ENCODE results near the gene CDC42BPB. TPM values are rescaled to one million over a fixed set of nuclear protein-coding genes. Genes with fewer than 3 reads are reported as not detected.
A peak's percentile ranks its signal among the peaks of the same experiment; 100 is the strongest.

Gene CDC42BPB
- polyA plus RNA-seq, 1 of the 3 experiments (the other 2 are of a cell fraction) = 61.6 TPM

GRCh38 chr14:102957222-102957621 lies 100.1 kb downstream of the CDC42BPB start:
- H2AFZ ChIP-seq (ENCODE audit: low read depth) = no peak overlapping the region
- H3K9ac ChIP-seq = no peak overlapping the region
- H3K4me3 ChIP-seq (ENCODE audit: low read depth in 2 of 2, low read length in 1 of 2) = no peak overlapping the region
- peaks cover 3% of the 10 kb centered on the region for H3F3A ChIP-seq (replicated peaks; ENCODE audit: insufficient read depth)
- ChIA-PET CTCF (interaction anchor here (1.0 to 1.2 kb wide), 2 partner anchors 12 to 262 kb away, joined by 3 to 5 read pairs; no protein-coding TSS in a partner anchor), POLR2A (no interaction called here)
- H3K4me2 ChIP-seq = no peak overlapping the region
- no peaks in the 10 kb centered on the region for H4K20me1 ChIP-seq (ENCODE audit: insufficient read depth)
- 85% methylated on average over 10 of the region's 10 CpGs for WGBS (ENCODE audit: low lambda C conversion rate)
- no peaks in the 10 kb centered on the region for H3K27me3 ChIP-seq (ENCODE audit: insufficient read depth)
- DNase-seq = peak; percentile 53
- no peak overlapping the region for H3K27ac ChIP-seq (ENCODE audit: low read depth in 2 of 2, low read length in 1 of 2)
- TF ChIP-seq GATA2 (CRISPR knock-in tag; IDR thresholded peaks at IDR 0.05) = peak; percentile 58
- TF ChIP-seq TAF1 (IDR thresholded peaks at IDR 0.05; ENCODE audit: borderline replicate concordance, low read depth, low read length) = no peak
- no peak for TF ChIP-seq MAX (IDR thresholded peaks at IDR 0.05; ENCODE audit: low read depth)
- no peak for TF ChIP-seq ZBTB33 (IDR thresholded peaks at IDR 0.05; ENCODE audit: borderline replicate concordance, low read depth)
- no peaks in the 10 kb centered on the region for H3K9me3 ChIP-seq
- no peaks in the 10 kb centered on the region for H3K9me2 ChIP-seq
- peaks cover 0 to 18% of the 10 kb centered on the region in 2 experiments; a peak in 1 of 4 replicates for H3K4me1 ChIP-seq (ENCODE audit: control insufficient read depth in 1 of 2, insufficient read depth in 2 of 2, low read depth in 1 of 2, low read length in 1 of 2)
- H3K36me3 ChIP-seq (replicated peaks in 1 of 2; ENCODE audit: control insufficient read depth in 1 of 2, insufficient read depth in 2 of 2, low read length in 1 of 2) = peaks cover 63 to 65% of the 10 kb centered on the region in 2 experiments
- no peaks in the 10 kb centered on the region for H3K79me2 ChIP-seq (ENCODE audit: insufficient read depth)

GRCh38 chr14:102955636-102956408 lies 101.5 kb downstream of the CDC42BPB start:
- 85% methylated on average over 8 of the region's 8 CpGs for WGBS (ENCODE audit: low lambda C conversion rate)
- peak; percentile 60 for DNase-seq
- H3K4me3 ChIP-seq (ENCODE audit: low read depth in 2 of 2, low read length in 1 of 2) = no peak overlapping the region
- TF ChIP-seq FOXJ3 (CRISPR knock-in tag; IDR thresholded peaks at IDR 0.05) (0 out of 2 replicates have a peak, but pooled peaks have one; percentile 51), RAD21 (IDR thresholded peaks at IDR 0.05; ENCODE audit: low read length) (peak; percentile 5; the same call in 1 of the 2 replicates), MXI1 (IDR thresholded peaks at IDR 0.05; ENCODE audit: low read depth, low read length) (peak; percentile 90), EP300 (IDR thresholded peaks at IDR 0.05; ENCODE audit: borderline replicate concordance in 1 of 2, low read depth in 1 of 2, low read length in 1 of 2) (peak in 1 of 2 experiments; percentile 75; a peak in 2 of 4 replicates), RCOR1 (IDR thresholded peaks at IDR 0.05; ENCODE audit: low read length) (peak; percentile 95), CHD2 (IDR thresholded peaks at IDR 0.05; ENCODE audit: low read length, partially characterized antibody) (peak; percentile 61), GATA2 (CRISPR knock-in tag; IDR thresholded peaks at IDR 0.05) (peak; percentile 86), ELF1 (IDR thresholded peaks at IDR 0.05) (no peak), FOXM1 (IDR thresholded peaks at IDR 0.05; ENCODE audit: low read depth) (no peak)
- H3K4me2 ChIP-seq = no peak overlapping the region
- H3K9ac ChIP-seq = no peak overlapping the region
- ChIA-PET POLR2A (no interaction called here), CTCF (interaction anchor here (1.3 to 1.7 kb wide), 2 partner anchors 17 to 101 kb away, joined by 3 to 6 read pairs; partner anchors contain the start of gene CDC42BPB)
- H4K20me1 ChIP-seq (ENCODE audit: insufficient read depth) = no peaks in the 10 kb centered on the region
- no peaks in the 10 kb centered on the region for H3K9me3 ChIP-seq
- H3K27me3 ChIP-seq (ENCODE audit: insufficient read depth) = no peaks in the 10 kb centered on the region
- H3K9me2 ChIP-seq = no peaks in the 10 kb centered on the region
- H3K27ac ChIP-seq (ENCODE audit: low read depth in 2 of 2, low read length in 1 of 2) = no peak overlapping the region
- no peaks in the 10 kb centered on the region for H3K79me2 ChIP-seq (ENCODE audit: insufficient read depth)
- H3F3A ChIP-seq (replicated peaks; ENCODE audit: insufficient read depth) = no peaks in the 10 kb centered on the region
- H3K36me3 ChIP-seq (replicated peaks in 1 of 2; ENCODE audit: control insufficient read depth in 1 of 2, insufficient read depth in 2 of 2, low read length in 1 of 2) = peaks cover 61 to 69% of the 10 kb centered on the region in 2 experiments
- H3K4me1 ChIP-seq (ENCODE audit: control insufficient read depth in 1 of 2, insufficient read depth in 2 of 2, low read depth in 1 of 2, low read length in 1 of 2) = peaks cover 3 to 18% of the 10 kb centered on the region in 2 experiments; a peak in 1 of 4 replicates
- no peak overlapping the region for H2AFZ ChIP-seq (ENCODE audit: low read depth)
